Endothelial cell of umbilical vein (primary cell): ENCODE data around the gene M1AP. TPM values are rescaled to one million over a fixed set of nuclear protein-coding genes. Genes with fewer than 3 reads are reported as not detected.

ENCODE experiments used
- BruUV-seq: library from RNA; stranded (reverse); fragments of 400-500 nt; replicated peaks from 2 replicates; lab custom pipeline; 2021; lab: Mats Ljungman, UMichigan
- CTCF ChIA-PET: fragments of 300-600, 350-600 bp; sonication (Branson Sonifier 250); formaldehyde crosslinking; loops from one replicate; lab custom pipeline; 2021; ENCODE audit warnings: antibody characterized with exemption, inconsistent platforms; lab: Charles Lee
- POLR2A ChIA-PET: fragments of 300-600, 350-600 bp; sonication (Branson Sonifier 250); formaldehyde crosslinking; loops from one replicate; lab custom pipeline; 2021; ENCODE audit warnings: antibody characterized with exemption, inconsistent platforms; lab: Charles Lee
- DNase-seq: peaks from one replicate; pipeline ENCODE4 v3.0.0-alpha.2; 2011; ENCODE audit warnings: low read depth, low spot score
- FAIRE-seq: peaks from 2 replicates; lab custom pipeline; 2011; peaks lifted over from hg19 to GRCh38; lab: Jason Lieb, UNC
- H2AFZ ChIP-seq: 2 replicates; pipeline ENCODE4 v1.6.0; 2012; ENCODE audit warnings: low read depth, low read length, control low read depth, inconsistent platforms
- H3K27ac ChIP-seq: 2 replicates; pipeline ENCODE4 v1.5.1; 2011; ENCODE audit warnings: low read depth, mild to moderate bottlenecking, control low read depth, low read length, moderate library complexity; ENCODE audit not compliant: insufficient read depth
- H3K27me3 ChIP-seq, 2 experiments: 2 replicates each; pipeline versions ENCODE4 v1.6.0 to v1.6.1; 2011; ENCODE audit warnings: low read length in 2 of 2, mixed read lengths in 1 of 2; ENCODE audit not compliant: control insufficient read depth in 2 of 2, insufficient read depth in 2 of 2
- H3K36me3 ChIP-seq, 2 experiments: 2 replicates in 1 of 2; 3 replicates in 1 of 2; pipeline ENCODE4 v1.5.1; 2011; ENCODE audit warnings: low read length in 2 of 2, mild to moderate bottlenecking in 1 of 2, moderate library complexity in 1 of 2; ENCODE audit not compliant: control insufficient read depth in 2 of 2, insufficient read depth in 2 of 2; ENCODE audit errors: extremely low read depth in 1 of 2
- H3K4me1 ChIP-seq: 3 replicates; pipeline ENCODE4 v1.5.1; 2011; ENCODE audit warnings: mild to moderate bottlenecking, low read length; ENCODE audit not compliant: control insufficient read depth, insufficient read depth; ENCODE audit errors: extremely low read depth
- H3K4me2 ChIP-seq: 2 replicates; pipeline ENCODE4 v1.6.1; 2011; ENCODE audit warnings: low read length, control low read depth, mixed read lengths; ENCODE audit not compliant: insufficient read depth
- H3K4me3 ChIP-seq, 3 experiments: fragments of 200-600 bp in 1 of 3; sonication (generic), shearing (Covaris generic) in 1 of 3; replicated peaks in 1 of 3; 2 replicates each; pipeline ENCODE4 v1.5.1; 2011 to 2016; ENCODE audit warnings: control low read depth in 3 of 3, low read length in 3 of 3, mild to moderate bottlenecking in 2 of 3, inconsistent platforms in 1 of 3, low read depth in 1 of 3, moderate library complexity in 1 of 3; ENCODE audit not compliant: insufficient read depth in 1 of 3
- H3K79me2 ChIP-seq: 2 replicates; pipeline ENCODE4 v1.6.0; 2012; ENCODE audit warnings: low read length, inconsistent platforms; ENCODE audit not compliant: control insufficient read depth, insufficient read depth
- H3K9ac ChIP-seq: replicated peaks from 2 replicates; pipeline ENCODE3; 2011; ENCODE audit warnings: low read length, control low read depth; ENCODE audit not compliant: insufficient read depth; ENCODE audit errors: extremely low read depth
- H3K9me1 ChIP-seq: replicated peaks from 3 replicates; pipeline ENCODE4 v1.6.0; 2011; ENCODE audit warnings: mild to moderate bottlenecking, low read length; ENCODE audit not compliant: control insufficient read depth, insufficient read depth; ENCODE audit errors: extremely low read depth
- H3K9me3 ChIP-seq: replicated peaks from 2 replicates; pipeline ENCODE4 v1.5.1; 2012; ENCODE audit warnings: low read length, inconsistent platforms; ENCODE audit not compliant: control insufficient read depth, insufficient read depth
- H4K20me1 ChIP-seq: replicated peaks from 2 replicates; pipeline ENCODE3; 2011; ENCODE audit warnings: mild to moderate bottlenecking, low read length; ENCODE audit not compliant: control insufficient read depth, insufficient read depth; ENCODE audit errors: extremely low read depth
- CTCF ChIP-seq, 2 donors: IDR thresholded peaks; 1 replicate in 1 of 2; 2 replicates in 1 of 2; pipeline ENCODE4 v1.5.1; 2011; ENCODE audit warnings: low read length in 2 of 2, mild to moderate bottlenecking in 2 of 2, moderate library complexity in 2 of 2, control low read depth in 1 of 2, inconsistent platforms in 1 of 2, low read depth in 1 of 2; ENCODE audit not compliant: insufficient read depth in 1 of 2; ENCODE audit errors: extremely low read depth in 1 of 2
- FOS ChIP-seq: IDR thresholded peaks from 2 replicates; pipeline ENCODE4 v1.6.1; 2011; ENCODE audit warnings: mild to moderate bottlenecking, low read length, moderate library complexity, borderline replicate concordance; ENCODE audit not compliant: insufficient read depth
- GATA2 ChIP-seq: IDR thresholded peaks from 2 replicates; pipeline ENCODE4 v1.7.0; 2011; ENCODE audit warnings: low read depth, mild to moderate bottlenecking, moderate library complexity, mixed read lengths, low read length; ENCODE audit not compliant: insufficient read length, insufficient read depth
- JUN ChIP-seq: IDR thresholded peaks from 2 replicates; pipeline ENCODE4 v1.6.1; 2011; ENCODE audit warnings: borderline replicate concordance, low read depth; ENCODE audit not compliant: insufficient read length, insufficient read depth
- MAX ChIP-seq: IDR thresholded peaks from 2 replicates; pipeline ENCODE4 v1.6.1; 2011; ENCODE audit not compliant: insufficient read depth, insufficient read length
- MYC ChIP-seq: IDR thresholded peaks from one replicate; pipeline ENCODE4 v1.6.1; 2011; ENCODE audit warnings: mild to moderate bottlenecking, low read depth, low read length
- dilution Hi-C: fragments of 300-500 bp; cut with MboI; formaldehyde crosslinking; loops from one replicate; pipeline ENCODE4 v1.15.0; 2019; ENCODE audit warnings: low sequenced_read_pairs; ENCODE audit not compliant: extremely low pct_ligation_motif_present
- intact Hi-C: fragments of 100-400 bp; cut with micrococcal nuclease; formaldehyde crosslinking; loops from one replicate; pipeline ENCODE4 v1.10.0; 2022
- polyA plus RNA-seq, 4 experiments: library from polyadenylated mRNA; depleted of rRNA in 3 of 4; stranded (reverse) in 3 of 4; unstranded in 1 of 4; fragments of >200 nt; gene quantifications; 2 replicates each; pipeline versions ENCODE4 v1.2.1 to v1.2.3, GENCODE V29; 2011 to 2012; ENCODE audit warnings: missing spikeins in 1 of 4
- total RNA-seq: library from RNA; stranded (reverse); gene quantifications from 2 replicates; pipeline ENCODE4 v1.2.3, GENCODE V29; 2021

M1AP gene
- total and polyA plus RNA-seq, 2 donors (not counting 3 experiments of a cell fraction or from before 2014, with no cell fraction given) = 0.04 TPM; not detected in 1

GRCh38 chr2:74522516-74522915, 125.6 kb downstream of the M1AP start:
- no peaks in the 10 kb centered on the region for H3K79me2 ChIP-seq
- H3K4me2 ChIP-seq = no peak overlapping the region
- no peak for FAIRE-seq
- no TSS peak for BruUV-seq
- no peak overlapping the region for H2AFZ ChIP-seq
- peaks cover 5 to 13% of the 10 kb centered on the region in 2 experiments for H3K36me3 ChIP-seq
- H3K27ac ChIP-seq = no peak overlapping the region
- H3K4me1 ChIP-seq = no peaks in the 10 kb centered on the region
- dilution Hi-C loops (no loop called here), intact Hi-C loops (no loop called here)
- H3K4me3 ChIP-seq = no peak overlapping the region
- no peak overlapping the region for H3K9ac ChIP-seq
- TF ChIP-seq FOS (no peak), JUN (no peak), GATA2 (no peak), CTCF (IDR thresholded peaks at IDR 0.05; ENCODE audit: extremely low read depth in 1 of 2, insufficient read depth in 1 of 2, low read depth in 1 of 2, low read length in 2 of 2) (no peak), MYC (no peak), MAX (no peak)
- peaks cover 34 to 39% of the 10 kb centered on the region in 2 experiments for H3K27me3 ChIP-seq
- H3K9me3 ChIP-seq = no peaks in the 10 kb centered on the region
- ChIA-PET POLR2A (no interaction called here), CTCF (no interaction called here)
- no peak for DNase-seq
- no peaks in the 10 kb centered on the region for H4K20me1 ChIP-seq
- no peaks in the 10 kb centered on the region for H3K9me1 ChIP-seq
